OCI-LY1 (cell line): ENCODE data around the gene C12orf75.

ENCODE experiments used
- EZH2 ChIP-seq: fragments of 200-600 bp; sonication (generic), shearing (Covaris generic); IDR thresholded peaks from 2 replicates; pipeline ENCODE4 v1.8.0; 2017; ENCODE audit warnings: borderline replicate concordance, mixed run types, mild to moderate bottlenecking, antibody characterized with exemption, low read length, moderate library complexity, mixed read lengths
- TF ChIP-seq, protein P1 (sequence below): fragments of 200-600 bp; sonication (generic), shearing (Covaris generic); IDR thresholded peaks from 2 replicates; pipeline ENCODE4 v1.5.1; 2017; ENCODE audit warnings: mild to moderate bottlenecking, antibody characterized with exemption, low read length, moderate library complexity, mixed read lengths

DNA sequence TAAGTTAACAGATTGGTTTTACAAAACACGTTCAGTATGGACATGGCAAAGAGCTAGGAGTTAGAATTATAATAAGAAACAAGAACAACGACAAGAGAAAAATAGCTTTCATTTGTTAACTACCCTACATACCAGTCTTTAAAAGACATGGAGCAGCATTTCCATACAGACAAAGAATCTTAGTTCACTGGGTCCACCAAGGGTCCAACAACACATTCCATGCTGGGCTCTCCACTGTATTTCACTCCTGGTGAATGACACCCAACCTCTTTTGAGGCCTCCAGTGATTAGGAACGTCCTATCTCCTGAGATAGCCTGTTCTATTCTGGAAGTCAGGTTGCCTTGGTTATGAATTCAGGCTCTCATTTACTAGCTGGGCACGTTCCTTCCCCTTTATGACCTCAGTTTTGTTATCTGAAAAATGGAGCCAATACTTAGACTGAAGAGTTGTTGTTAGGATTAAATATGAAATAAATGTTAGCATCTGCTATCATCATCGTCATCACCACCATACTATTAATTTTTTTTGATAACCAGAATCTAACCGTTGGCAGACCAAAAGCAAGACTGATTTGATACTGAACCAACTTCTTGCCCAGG is 37.7 kb downstream of the C12orf75 start:
- TF ChIP-seq, protein P1, sequence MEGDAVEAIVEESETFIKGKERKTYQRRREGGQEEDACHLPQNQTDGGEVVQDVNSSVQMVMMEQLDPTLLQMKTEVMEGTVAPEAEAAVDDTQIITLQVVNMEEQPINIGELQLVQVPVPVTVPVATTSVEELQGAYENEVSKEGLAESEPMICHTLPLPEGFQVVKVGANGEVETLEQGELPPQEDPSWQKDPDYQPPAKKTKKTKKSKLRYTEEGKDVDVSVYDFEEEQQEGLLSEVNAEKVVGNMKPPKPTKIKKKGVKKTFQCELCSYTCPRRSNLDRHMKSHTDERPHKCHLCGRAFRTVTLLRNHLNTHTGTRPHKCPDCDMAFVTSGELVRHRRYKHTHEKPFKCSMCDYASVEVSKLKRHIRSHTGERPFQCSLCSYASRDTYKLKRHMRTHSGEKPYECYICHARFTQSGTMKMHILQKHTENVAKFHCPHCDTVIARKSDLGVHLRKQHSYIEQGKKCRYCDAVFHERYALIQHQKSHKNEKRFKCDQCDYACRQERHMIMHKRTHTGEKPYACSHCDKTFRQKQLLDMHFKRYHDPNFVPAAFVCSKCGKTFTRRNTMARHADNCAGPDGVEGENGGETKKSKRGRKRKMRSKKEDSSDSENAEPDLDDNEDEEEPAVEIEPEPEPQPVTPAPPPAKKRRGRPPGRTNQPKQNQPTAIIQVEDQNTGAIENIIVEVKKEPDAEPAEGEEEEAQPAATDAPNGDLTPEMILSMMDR, result no peak
- no peak for TF ChIP-seq EZH2
